CD8-positive, alpha-beta memory T cell (primary cell): Measurements from ENCODE around the gene PLCXD3. TPM values are rescaled to one million over a fixed set of nuclear protein-coding genes. Genes with fewer than 3 reads are reported as not detected.

Experiments used
- CTCF ChIA-PET: fragments of 350-600 bp; sonication (Branson Sonifier 250); formaldehyde crosslinking; loops from one replicate; lab custom pipeline; 2021; ENCODE audit warnings: antibody characterized with exemption; lab: Charles Lee
- POLR2A ChIA-PET: fragments of 350-600 bp; sonication (Branson Sonifier 250); formaldehyde crosslinking; loops from one replicate; lab custom pipeline; 2021; ENCODE audit warnings: antibody characterized with exemption; lab: Charles Lee
- DNase-seq, 5 donors: peaks; one replicate each; pipeline versions ENCODE4 v3.0.0 to v3.0.0-alpha.2; 2020 to 2022; ENCODE audit warnings: mixed read lengths in 1 of 5
- H3K27ac ChIP-seq: one replicate; pipeline ENCODE4 v1.7.0; 2013; ENCODE audit warnings: low read depth, mild to moderate bottlenecking, low read length, moderate library complexity
- H3K27me3 ChIP-seq: 2 replicates; pipeline ENCODE4 v1.7.0; 2013; ENCODE audit warnings: low read length, mild to moderate bottlenecking; ENCODE audit not compliant: insufficient read depth, poor library complexity, severe bottlenecking
- H3K36me3 ChIP-seq: 2 replicates; pipeline ENCODE4 v1.7.0; 2013; ENCODE audit warnings: mild to moderate bottlenecking, low read length, moderate library complexity; ENCODE audit not compliant: insufficient read depth
- H3K4me1 ChIP-seq: 2 replicates; pipeline ENCODE4 v1.7.0; 2013; ENCODE audit warnings: mild to moderate bottlenecking, low read length, moderate library complexity; ENCODE audit not compliant: insufficient read depth
- H3K4me3 ChIP-seq: 2 replicates; pipeline ENCODE4 v1.7.0; 2013; ENCODE audit warnings: mild to moderate bottlenecking, low read length
- H3K9me3 ChIP-seq: 2 replicates; pipeline ENCODE4 v1.7.0; 2013; ENCODE audit warnings: mild to moderate bottlenecking, low read length
- H3K27ac Mint-ChIP-seq, 8 donors: one replicate each; pipeline ENCODE4 v1.8.0; 2020 to 2021; ENCODE audit warnings: mixed read lengths in 8 of 8, mild to moderate bottlenecking in 6 of 8, inconsistent platforms in 3 of 8, moderate library complexity in 3 of 8
- H3K27me3 Mint-ChIP-seq, 2 donors: one replicate each; pipeline ENCODE4 v1.8.0; 2020 to 2021; ENCODE audit warnings: mixed read lengths in 2 of 2, mild to moderate bottlenecking in 1 of 2, moderate library complexity in 1 of 2
- H3K36me3 Mint-ChIP-seq, 3 donors: one replicate each; pipeline ENCODE4 v1.8.0; 2020 to 2021; ENCODE audit warnings: mixed read lengths in 3 of 3, inconsistent platforms in 1 of 3, mild to moderate bottlenecking in 1 of 3
- H3K4me1 Mint-ChIP-seq, 3 donors: one replicate each; pipeline ENCODE4 v1.8.0; 2020 to 2021; ENCODE audit warnings: mixed read lengths in 3 of 3, inconsistent platforms in 1 of 3, mild to moderate bottlenecking in 1 of 3
- H3K4me3 Mint-ChIP-seq, 7 donors: one replicate each; pipeline ENCODE4 v1.8.0; 2020 to 2021; ENCODE audit warnings: mixed read lengths in 7 of 7, mild to moderate bottlenecking in 6 of 7, moderate library complexity in 4 of 7, inconsistent platforms in 2 of 7
- H3K9me3 Mint-ChIP-seq, 5 donors: one replicate each; pipeline ENCODE4 v1.8.0; 2020 to 2022; ENCODE audit warnings: mixed read lengths in 5 of 5, mild to moderate bottlenecking in 3 of 5, moderate library complexity in 2 of 5, inconsistent platforms in 1 of 5
- polyA plus RNA-seq: library from polyadenylated mRNA; unstranded; fragments of 300-500 nt; fragmentation: Illumina TruSeq; gene quantifications from one replicate; pipeline ENCODE4 v1.2.3, GENCODE V29; 2021
- total RNA-seq, 2 experiments: library from RNA; stranded (reverse); gene quantifications; one replicate each; pipeline ENCODE4 v1.2.3, GENCODE V29; 2021

The PLCXD3 gene
- total and polyA plus RNA-seq, 3 experiments from 2014 or later, result not detected

GRCh38 chr5:41263335-41263734 is 247.1 kb downstream of the PLCXD3 start:
- Mint-ChIP-seq H3K9me3 (peaks cover 0 to 3% (median 0%) of the 10 kb centered on the region in 5 donors), H3K4me3 (no peak overlapping the region), H3K27me3 (peaks cover 0 to 3% of the 10 kb centered on the region in 2 donors), H3K36me3 (no peaks in the 10 kb centered on the region), H3K27ac (no peak overlapping the region), H3K4me1 (no peaks in the 10 kb centered on the region)
- ChIA-PET CTCF (no interaction called here), POLR2A (no interaction called here)
- Histone ChIP-seq H3K27ac (no peak overlapping the region), H3K36me3 (no peaks in the 10 kb centered on the region), H3K9me3 (no peaks in the 10 kb centered on the region), H3K27me3 (no peaks in the 10 kb centered on the region), H3K4me1 (no peaks in the 10 kb centered on the region), H3K4me3 (no peak overlapping the region)
- DNase-seq, result no peak
